ENCODE data around the gene BTBD18.

GRCh38 chr11:57776577-57777210 lies 25.1 kb upstream of the BTBD18 start:
- TF ChIP-seq CTCF (IDR thresholded peaks at IDR 0.05 in 4 of 5, conservative IDR thresholded peaks at IDR 0.05 in 1 of 5) (no peak), POLR2A (IDR thresholded peaks at IDR 0.05) (no peak)
